ENCODE measurements around the gene CYTIP.
A peak's percentile ranks its signal among the peaks of the same experiment; 100 is the strongest.

CYTIP gene

DNA sequence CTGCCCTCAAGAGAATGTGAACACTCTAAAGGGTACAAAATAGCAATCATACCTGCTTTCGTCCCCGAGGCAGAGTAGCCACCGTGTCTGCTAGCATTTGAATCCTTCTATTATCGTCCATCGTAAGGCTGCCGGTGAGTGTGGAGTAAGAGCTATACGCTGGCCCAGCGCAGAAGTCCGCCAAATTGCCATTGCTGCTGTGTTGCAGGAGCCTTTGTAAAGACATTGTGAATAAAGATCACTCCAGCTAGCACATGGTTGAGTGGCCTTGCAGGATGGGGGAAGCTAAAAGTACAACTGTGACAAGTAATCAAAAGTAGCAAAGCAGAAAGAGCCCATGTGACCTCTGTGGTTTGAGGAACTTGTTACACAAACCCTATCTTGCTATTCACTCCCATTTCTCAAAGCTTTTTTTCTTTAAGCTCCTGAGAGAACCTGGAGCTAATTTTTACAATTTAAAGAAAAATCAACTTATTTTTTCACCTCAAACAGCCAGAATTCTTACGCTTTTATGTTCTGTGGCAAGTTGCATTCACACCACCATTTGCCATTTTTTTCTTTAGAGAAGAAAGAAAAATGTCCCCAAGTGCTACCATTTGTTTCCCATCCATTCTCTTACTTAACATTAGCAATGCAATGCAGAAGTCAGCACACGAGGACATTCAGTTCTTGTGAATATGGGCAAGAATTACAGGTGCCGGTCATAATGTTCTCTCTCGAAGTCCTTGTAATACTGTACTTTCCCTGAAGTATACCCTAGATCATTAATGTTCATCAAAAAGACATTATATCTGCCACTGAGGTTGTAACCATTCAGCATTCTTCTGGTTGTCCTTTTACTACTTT is at the start of gene CYTIP:
Gene CYTIP (minus strand): TSS at position 295 of the 846 bp plus-strand sequence. CDS start 69 bp downstream, at position 226.
- no peak within 1 kb of the TSS for H3K4me3 ChIP-seq (ENCODE audit: low read depth, low read length)
- DNase-seq (ENCODE audit: low read depth) = no peak

GRCh38 chr2:157492189-157492773 is 48.4 kb upstream of the CYTIP start:
- H3K4me3 ChIP-seq (ENCODE audit: low read depth, low read length) = no peak overlapping the region
- DNase-seq (ENCODE audit: low read depth) = no peak

- DNase-seq (ENCODE audit: low read depth) = no peak
- no peak overlapping the region for H3K4me3 ChIP-seq (ENCODE audit: low read depth, low read length)
Measured at GRCh38 chr2:157489983-157490382, 46.1 kb upstream of the CYTIP start.

GRCh38 chr2:157488877-157489276 is 45.0 kb upstream of the CYTIP start:
- no peak for DNase-seq (ENCODE audit: low read depth)
- no peak overlapping the region for H3K4me3 ChIP-seq (ENCODE audit: low read depth, low read length)

- no peak for DNase-seq (ENCODE audit: low read depth)
- H3K4me3 ChIP-seq (ENCODE audit: low read depth, low read length) = no peak overlapping the region
Measured at GRCh38 chr2:157487747-157488146, 43.9 kb upstream of the CYTIP start.

DNA sequence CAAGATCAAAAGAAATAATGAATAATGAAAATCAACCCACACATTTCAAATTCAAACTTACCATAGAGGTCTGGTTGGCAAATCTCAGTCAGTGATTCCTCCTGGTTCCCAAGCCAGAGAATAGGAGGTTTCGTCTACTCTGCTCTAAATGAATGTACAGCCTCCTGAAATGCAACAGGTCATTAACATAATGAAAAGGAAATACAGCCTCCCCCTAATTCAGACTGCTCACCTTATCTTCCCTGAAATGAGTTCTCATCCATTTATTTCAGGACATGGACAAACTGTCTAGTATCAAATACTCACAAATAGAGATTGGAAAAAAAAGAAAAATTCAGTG is 43.4 kb upstream of the CYTIP start:
- no peak overlapping the region for H3K4me3 ChIP-seq (ENCODE audit: low read depth, low read length)

GRCh38 chr2:157486596-157487270 is 42.8 kb upstream of the CYTIP start:
- no peak overlapping the region for H3K4me3 ChIP-seq (ENCODE audit: low read depth, low read length)
- no peak for DNase-seq (ENCODE audit: low read depth)

More for the DNA sequence above, 43.4 kb upstream of the CYTIP start:
- no peak for DNase-seq (ENCODE audit: low read depth)

DNA sequence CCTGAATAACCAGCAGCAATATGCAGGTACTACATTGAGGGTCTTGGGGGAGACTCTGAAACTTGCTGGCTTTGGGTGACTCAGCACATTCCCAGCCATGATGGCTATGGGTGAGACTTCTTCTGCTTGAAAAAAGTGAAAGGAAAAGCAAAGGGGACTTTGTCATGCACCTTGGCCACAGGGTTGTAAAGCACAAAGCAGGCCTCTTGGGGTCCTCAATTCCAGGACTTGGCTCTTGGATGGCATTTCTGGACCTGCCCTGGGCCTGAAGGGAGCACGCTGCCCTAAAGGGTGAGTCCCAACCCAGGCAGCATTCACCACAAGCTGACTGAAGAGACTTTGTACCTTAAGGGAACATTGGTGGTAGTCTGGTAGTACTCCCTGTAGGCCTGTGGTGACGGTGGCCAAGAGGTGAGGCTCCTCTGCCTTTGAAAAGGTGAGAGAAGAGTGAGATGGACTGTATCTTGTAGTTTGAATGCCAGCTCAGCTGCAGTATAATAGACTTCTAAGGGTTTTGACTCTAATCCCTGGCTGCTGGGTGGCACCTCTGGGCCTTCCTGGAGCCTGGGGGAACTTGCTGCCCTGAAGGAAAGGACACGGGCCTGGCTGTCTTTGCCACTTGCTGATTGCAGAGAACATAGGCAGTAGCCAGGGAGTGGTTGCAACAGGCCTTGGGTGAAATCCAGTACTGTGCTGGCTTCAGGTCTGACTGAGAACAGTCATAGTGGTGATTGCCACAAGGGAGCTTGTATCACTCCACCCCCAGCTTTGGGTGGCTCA is 36.5 kb upstream of the CYTIP start:
- DNase-seq (ENCODE audit: low read depth) = peak; percentile 62
- no peak overlapping the region for H3K4me3 ChIP-seq (ENCODE audit: low read depth, low read length)

GRCh38 chr2:157479081-157480027 is 35.5 kb upstream of the CYTIP start:
- no peak overlapping the region for H3K4me3 ChIP-seq (ENCODE audit: low read depth, low read length)
- DNase-seq (ENCODE audit: low read depth) = no peak

GRCh38 chr2:157477919-157478318 is 34.0 kb upstream of the CYTIP start:
- no peak overlapping the region for H3K4me3 ChIP-seq (ENCODE audit: low read depth, low read length)
- no peak for DNase-seq (ENCODE audit: low read depth)

GRCh38 chr2:157476953-157477709 is 33.2 kb upstream of the CYTIP start:
- no peak overlapping the region for H3K4me3 ChIP-seq (ENCODE audit: low read depth, low read length)
- peak; percentile 53 for DNase-seq (ENCODE audit: low read depth)

GRCh38 chr2:157475722-157476390 is 32.0 kb upstream of the CYTIP start:
- DNase-seq (ENCODE audit: low read depth) = no peak
- H3K4me3 ChIP-seq (ENCODE audit: low read depth, low read length) = no peak overlapping the region

GRCh38 chr2:157473581-157473980 is 29.7 kb upstream of the CYTIP start:
- DNase-seq (ENCODE audit: low read depth) = no peak
- no peak overlapping the region for H3K4me3 ChIP-seq (ENCODE audit: low read depth, low read length)

- H3K4me3 ChIP-seq (ENCODE audit: low read depth, low read length) = no peak overlapping the region
- no peak for DNase-seq (ENCODE audit: low read depth)
Measured at GRCh38 chr2:157471078-157471477, 27.2 kb upstream of the CYTIP start.

- no peak for DNase-seq (ENCODE audit: low read depth)
- no peak overlapping the region for H3K4me3 ChIP-seq (ENCODE audit: low read depth, low read length)
Measured at GRCh38 chr2:157470321-157470720, 26.4 kb upstream of the CYTIP start.

GRCh38 chr2:157469726-157470125 is 25.8 kb upstream of the CYTIP start:
- no peak for DNase-seq (ENCODE audit: low read depth)

GRCh38 chr2:157468931-157469708 is 25.2 kb upstream of the CYTIP start:
- no peak overlapping the region for H3K4me3 ChIP-seq (ENCODE audit: low read depth, low read length)
- peak; percentile 31 for DNase-seq (ENCODE audit: low read depth)

More at GRCh38 chr2:157469726-157470125, 25.8 kb upstream of the CYTIP start:
- H3K4me3 ChIP-seq (ENCODE audit: low read depth, low read length) = no peak overlapping the region
